Measurements from ENCODE around the gene HIF1A. TPM values are rescaled to one million over a fixed set of nuclear protein-coding genes. Genes with fewer than 3 reads are reported as not detected.

HIF1A gene
- total and polyA plus RNA-seq, 2 donors from 2014 or later: 57.8 to 358 TPM

DNA sequence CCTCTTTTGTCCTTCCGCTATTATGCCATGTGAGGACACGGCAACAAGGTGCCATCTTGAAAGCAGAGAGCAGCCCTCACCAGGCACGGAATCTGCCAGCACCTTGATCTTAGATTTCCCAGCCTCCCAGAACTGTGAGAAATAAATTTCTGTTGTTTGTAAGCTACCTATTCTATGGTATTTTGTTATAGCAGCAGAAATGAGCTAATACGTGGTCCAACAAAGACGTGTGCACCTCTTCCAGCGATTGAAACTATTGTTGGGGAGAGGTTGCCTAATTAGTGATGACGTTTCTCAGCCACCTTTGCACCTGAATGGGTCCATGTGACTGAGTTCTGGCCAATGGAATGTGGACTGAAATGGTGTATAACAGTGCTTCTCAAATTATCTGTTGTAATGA, 64.6 kb downstream of the HIF1A start:
- no peaks in the 10 kb centered on the region for H3K9me3 ChIP-seq (ENCODE audit: control insufficient read depth in 2 of 3, insufficient read depth in 1 of 3, low read length in 3 of 3)
- H3K9ac ChIP-seq (ENCODE audit: low read length in 3 of 3): no peak overlapping the region
- no peaks in the 10 kb centered on the region for H3K36me3 ChIP-seq (ENCODE audit: control insufficient read depth in 2 of 3, insufficient read depth in 3 of 3, low read length in 3 of 3)
- H3K4me3 ChIP-seq (ENCODE audit: low read length in 3 of 3): no peak overlapping the region
- intact Hi-C loops (cut with DNase I): no loop called here
- FAIRE-seq (no peak), DNase-seq (no peak)
- TF ChIP-seq, protein P1, sequence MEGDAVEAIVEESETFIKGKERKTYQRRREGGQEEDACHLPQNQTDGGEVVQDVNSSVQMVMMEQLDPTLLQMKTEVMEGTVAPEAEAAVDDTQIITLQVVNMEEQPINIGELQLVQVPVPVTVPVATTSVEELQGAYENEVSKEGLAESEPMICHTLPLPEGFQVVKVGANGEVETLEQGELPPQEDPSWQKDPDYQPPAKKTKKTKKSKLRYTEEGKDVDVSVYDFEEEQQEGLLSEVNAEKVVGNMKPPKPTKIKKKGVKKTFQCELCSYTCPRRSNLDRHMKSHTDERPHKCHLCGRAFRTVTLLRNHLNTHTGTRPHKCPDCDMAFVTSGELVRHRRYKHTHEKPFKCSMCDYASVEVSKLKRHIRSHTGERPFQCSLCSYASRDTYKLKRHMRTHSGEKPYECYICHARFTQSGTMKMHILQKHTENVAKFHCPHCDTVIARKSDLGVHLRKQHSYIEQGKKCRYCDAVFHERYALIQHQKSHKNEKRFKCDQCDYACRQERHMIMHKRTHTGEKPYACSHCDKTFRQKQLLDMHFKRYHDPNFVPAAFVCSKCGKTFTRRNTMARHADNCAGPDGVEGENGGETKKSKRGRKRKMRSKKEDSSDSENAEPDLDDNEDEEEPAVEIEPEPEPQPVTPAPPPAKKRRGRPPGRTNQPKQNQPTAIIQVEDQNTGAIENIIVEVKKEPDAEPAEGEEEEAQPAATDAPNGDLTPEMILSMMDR (IDR thresholded peaks at IDR 0.05; ENCODE audit: borderline replicate concordance, extremely low read depth, insufficient read depth): no peak
- peaks cover 0 to 4% (median 0%) of the 10 kb centered on the region in 3 donors for H3K4me1 ChIP-seq (ENCODE audit: control insufficient read depth in 2 of 3, insufficient read depth in 2 of 3, low read depth in 1 of 3, low read length in 3 of 3)
- H3K27ac ChIP-seq (ENCODE audit: low read depth in 2 of 2, low read length in 2 of 2): no peak overlapping the region
- no peaks in the 10 kb centered on the region for H3K27me3 ChIP-seq (ENCODE audit: control insufficient read depth, insufficient read depth, low read length)

DNA sequence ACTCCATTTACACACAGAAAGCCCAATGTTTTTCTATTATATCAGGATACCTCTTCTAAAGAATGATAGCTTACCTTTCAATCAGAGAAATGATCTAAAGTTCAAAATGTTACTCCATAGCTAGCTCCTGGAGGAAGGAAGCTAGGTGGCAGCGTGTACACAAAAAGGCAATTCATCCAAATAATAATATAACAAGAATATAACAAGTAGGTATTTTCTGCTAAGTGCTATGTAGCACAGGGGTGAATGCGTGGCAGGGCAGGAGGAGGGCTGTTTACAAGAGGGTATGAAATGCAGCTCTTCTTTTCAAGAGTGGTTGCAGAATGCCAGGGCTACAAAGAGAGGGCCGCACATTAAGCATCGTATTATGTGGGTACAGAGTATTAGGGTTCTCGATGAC, 66.2 kb downstream of the HIF1A start:
- Histone ChIP-seq H3K27me3 (ENCODE audit: control insufficient read depth, insufficient read depth, low read length) (no peaks in the 10 kb centered on the region), H3K36me3 (ENCODE audit: control insufficient read depth in 2 of 3, insufficient read depth in 3 of 3, low read length in 3 of 3) (no peaks in the 10 kb centered on the region), H3K27ac (ENCODE audit: low read depth in 2 of 2, low read length in 2 of 2) (peak overlapping the region; percentile 79 to 98), H3K9me3 (ENCODE audit: control insufficient read depth in 2 of 3, insufficient read depth in 1 of 3, low read length in 3 of 3) (no peaks in the 10 kb centered on the region), H3K4me3 (ENCODE audit: low read length in 3 of 3) (peak overlapping the region; percentile 96 to 100 (median 99)), H3K9ac (ENCODE audit: low read length in 3 of 3) (peak overlapping the region; percentile 49 to 67 (median 56)), H3K4me1 (ENCODE audit: control insufficient read depth in 2 of 3, insufficient read depth in 2 of 3, low read depth in 1 of 3, low read length in 3 of 3) (peaks cover 0 to 4% (median 0%) of the 10 kb centered on the region in 3 donors)
- DNase-seq: no peak
- intact Hi-C loops (cut with DNase I): no loop called here
- TF ChIP-seq, protein P1 (IDR thresholded peaks at IDR 0.05; ENCODE audit: borderline replicate concordance, extremely low read depth, insufficient read depth): no peak
- FAIRE-seq: no peak

DNA sequence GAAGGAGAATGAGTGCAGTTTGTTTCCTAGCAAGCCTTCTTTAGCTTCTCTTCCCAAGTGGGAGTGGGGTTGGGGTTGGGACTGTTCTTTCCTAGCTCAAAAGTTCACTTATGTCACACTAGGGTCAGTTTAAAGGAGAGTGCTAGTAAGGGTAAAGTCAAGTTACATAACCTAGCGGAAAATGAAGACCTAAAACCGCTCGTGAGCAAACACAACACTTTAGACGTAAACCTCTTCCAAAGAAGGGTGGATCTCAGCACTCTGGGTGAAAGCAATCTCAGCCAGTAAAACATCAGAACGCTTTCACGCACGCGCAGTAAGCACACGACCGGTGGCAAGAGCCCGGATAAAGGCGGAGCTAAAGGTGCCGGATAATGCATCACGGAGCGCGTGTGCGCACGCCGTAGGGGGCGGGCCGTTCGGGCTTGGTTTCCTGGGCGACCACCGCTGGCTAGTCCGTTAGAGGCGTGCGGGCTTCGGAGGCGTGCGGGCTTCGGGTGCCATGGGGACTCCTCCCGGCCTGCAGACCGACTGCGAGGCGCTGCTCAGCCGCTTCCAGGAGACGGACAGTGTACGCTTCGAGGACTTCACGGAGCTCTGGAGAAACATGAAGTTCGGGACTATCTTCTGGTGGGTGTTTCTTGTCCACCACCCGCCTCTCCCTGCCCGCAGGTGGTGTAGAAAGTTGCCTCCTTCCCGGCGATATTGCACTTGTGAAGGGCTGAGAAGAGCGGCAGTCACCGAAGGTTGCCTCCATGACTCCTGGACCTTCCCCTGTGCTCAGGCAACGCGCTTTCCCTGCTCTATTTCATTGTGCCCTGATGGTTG, 66.9 kb downstream of the HIF1A start, which contains the start of gene SNAPC1:
SNAPC1 (plus strand) TSS at position 462 of the 828 bp plus-strand sequence; CDS start at position 503, 41 bp downstream.
- H3K9ac ChIP-seq (ENCODE audit: low read length in 3 of 3): peak within 1 kb of the TSS; percentile 93 to 98 (median 97)
- no peaks in the 10 kb centered on the region for H3K9me3 ChIP-seq (ENCODE audit: control insufficient read depth in 2 of 3, insufficient read depth in 1 of 3, low read length in 3 of 3)
- intact Hi-C loops (cut with DNase I): no loop called here
- H3K4me1 ChIP-seq (ENCODE audit: control insufficient read depth in 2 of 3, insufficient read depth in 2 of 3, low read depth in 1 of 3, low read length in 3 of 3): peaks cover 0 to 4% (median 0%) of the 10 kb centered on the region in 3 donors
- FAIRE-seq (peak; percentile 82), DNase-seq (peak; percentile 98 to 100 (median 99))
- H3K36me3 ChIP-seq (ENCODE audit: control insufficient read depth in 2 of 3, insufficient read depth in 3 of 3, low read length in 3 of 3): no peaks in the 10 kb centered on the region
- TF ChIP-seq, protein P1 (IDR thresholded peaks at IDR 0.05; ENCODE audit: borderline replicate concordance, extremely low read depth, insufficient read depth): no peak
- H3K27ac ChIP-seq (ENCODE audit: low read depth in 2 of 2, low read length in 2 of 2): peak within 1 kb of the TSS; percentile 79 to 98
- no peaks in the 10 kb centered on the region for H3K27me3 ChIP-seq (ENCODE audit: control insufficient read depth, insufficient read depth, low read length)
- H3K4me3 ChIP-seq (ENCODE audit: low read length in 3 of 3): peak within 1 kb of the TSS; percentile 96 to 100 (median 99)

All from kidney (tissue), 14 donors.